Non-pigmented ciliary epithelial cell (primary cell): ENCODE results near the gene TMEM167A.

Experiments used
- DNase-seq: peaks from one replicate; pipeline ENCODE4 v3.0.0-alpha.2; 2010; ENCODE audit warnings: low read depth

Gene TMEM167A

GRCh38 chr5:83076742-83077661, at the start of gene TMEM167A, which contains the start of gene XRCC4:
Gene TMEM167A (minus strand): TSS chr5:83077394. CDS start chr5:83077323, 71 bp downstream.
Gene XRCC4 (plus strand): TSS chr5:83077547. CDS start chr5:83104920, 27,373 bp downstream.
- peak; percentile 94 for DNase-seq

- DNase-seq: no peak
Measured at GRCh38 chr5:83126501-83126900, 49.3 kb upstream of the TMEM167A start.

- DNase-seq: no peak
Measured at GRCh38 chr5:83125560-83125959, 48.4 kb upstream of the TMEM167A start.

DNA sequence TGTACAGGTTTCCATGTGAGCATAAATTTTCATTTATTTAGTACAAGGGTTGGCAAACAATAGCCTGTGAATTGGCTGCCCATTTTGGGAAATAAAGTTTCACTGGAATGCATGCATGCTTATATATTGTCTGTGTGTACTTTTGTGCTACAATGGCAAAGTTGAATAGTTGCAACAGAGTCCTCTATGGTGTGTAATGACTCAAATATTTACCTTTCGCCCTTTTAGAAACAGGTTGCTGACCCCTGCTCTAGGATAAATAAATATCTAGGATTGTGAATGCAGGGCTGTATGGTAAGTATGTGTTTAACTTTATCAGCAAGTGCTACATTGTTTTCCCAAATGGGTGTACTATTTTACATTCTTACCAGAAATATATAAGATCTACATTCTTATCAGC, 47.4 kb upstream of the TMEM167A start:
- DNase-seq: no peak

- no peak for DNase-seq
Measured at GRCh38 chr5:83118976-83119375, 41.8 kb upstream of the TMEM167A start.

DNA sequence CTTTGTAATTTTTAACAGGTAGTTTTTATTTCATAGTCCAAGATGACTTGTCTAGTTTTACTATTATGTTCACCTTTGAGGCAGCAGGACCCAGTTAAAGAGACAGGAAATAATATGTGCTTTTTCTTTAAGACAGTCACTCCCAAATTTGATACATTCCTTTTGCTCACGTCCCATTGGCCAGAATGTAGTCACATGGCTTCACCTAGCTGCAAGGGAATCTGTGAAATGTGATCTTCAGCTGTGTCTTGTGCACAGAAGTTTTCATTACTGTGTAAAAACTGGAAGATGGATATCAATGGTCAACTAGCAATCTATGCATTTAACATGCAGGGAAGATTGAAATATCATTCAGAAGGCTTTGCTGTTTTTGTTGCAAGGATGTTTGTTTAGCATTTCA, 41.3 kb upstream of the TMEM167A start:
- no peak for DNase-seq

DNA sequence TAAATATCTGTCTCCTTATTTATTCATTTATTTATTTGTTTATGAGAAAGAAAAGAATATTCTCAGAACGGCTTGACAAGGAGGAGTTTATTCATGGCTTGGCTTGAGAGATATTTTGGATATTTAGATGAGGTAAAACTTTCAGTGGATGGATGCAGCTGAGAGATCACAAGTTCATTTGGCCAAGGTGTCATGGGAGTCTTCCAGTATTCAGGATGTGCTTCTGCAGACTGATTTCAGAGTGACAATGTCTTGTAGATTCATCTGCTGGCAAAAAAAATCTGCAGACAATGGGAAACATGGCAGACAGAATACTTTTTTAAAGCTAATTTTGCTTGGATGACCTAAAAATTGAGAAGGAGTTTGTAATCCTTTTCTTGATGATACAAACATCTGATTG, 38.6 kb upstream of the TMEM167A start:
- DNase-seq: no peak

GRCh38 chr5:83109380-83109779, 32.2 kb upstream of the TMEM167A start:
- no peak for DNase-seq

DNA sequence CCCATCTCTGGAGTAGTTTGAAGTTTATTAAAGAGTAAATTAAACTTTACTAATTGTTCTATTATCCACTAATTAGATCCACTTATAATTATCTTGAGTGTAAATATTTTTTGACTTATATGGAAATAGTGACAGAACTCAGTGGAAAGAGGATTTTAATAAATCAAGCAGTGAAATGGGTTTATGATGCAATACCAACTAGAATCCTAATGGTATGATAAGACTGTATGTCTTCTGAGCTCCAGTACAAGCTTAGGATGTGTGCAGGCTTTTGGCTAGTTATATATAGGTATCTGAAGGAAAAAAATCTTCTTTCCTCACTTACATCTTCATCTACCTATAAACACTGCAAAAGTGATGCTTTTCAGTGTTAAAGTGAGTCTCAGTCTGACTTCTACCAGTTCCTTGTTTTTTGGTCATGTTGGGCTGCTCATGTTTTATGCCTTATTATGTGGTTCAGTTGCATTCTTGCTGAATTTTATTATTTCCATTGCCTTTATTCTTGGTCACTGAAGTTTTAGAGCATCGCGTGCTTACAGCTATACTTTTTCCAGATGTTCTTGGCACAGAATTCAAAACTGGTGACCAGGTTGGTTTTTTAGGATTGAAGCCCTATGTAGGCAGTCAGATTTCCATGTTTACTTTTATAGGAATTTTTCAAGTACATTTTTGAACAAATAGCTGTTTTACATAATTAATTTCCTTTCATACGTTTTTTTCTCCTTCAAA, 30.7 kb upstream of the TMEM167A start:
- no peak for DNase-seq

- no peak for DNase-seq
Measured at GRCh38 chr5:83104021-83104420, 26.8 kb upstream of the TMEM167A start.

- DNase-seq: no peak
Measured at GRCh38 chr5:83102364-83102980, 25.3 kb upstream of the TMEM167A start.

DNA sequence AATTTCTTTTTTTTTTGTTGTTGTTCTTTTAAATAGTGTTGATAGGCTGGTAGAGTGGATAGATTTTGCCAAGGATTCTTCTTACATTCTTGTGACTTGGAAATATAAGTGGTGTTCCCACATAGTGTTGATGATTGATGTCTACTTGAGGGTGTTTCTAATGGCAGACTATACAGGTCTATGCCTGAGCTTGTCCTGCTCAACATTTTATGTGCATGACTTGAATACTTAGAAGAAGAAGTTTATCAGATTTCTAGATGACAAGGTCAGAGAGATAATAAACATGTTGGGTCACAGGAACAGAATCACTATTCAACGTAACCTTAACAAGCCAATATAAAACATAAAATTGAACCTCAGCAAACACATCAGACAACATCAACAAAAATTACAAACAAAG, 24.3 kb upstream of the TMEM167A start:
- DNase-seq: no peak

DNA sequence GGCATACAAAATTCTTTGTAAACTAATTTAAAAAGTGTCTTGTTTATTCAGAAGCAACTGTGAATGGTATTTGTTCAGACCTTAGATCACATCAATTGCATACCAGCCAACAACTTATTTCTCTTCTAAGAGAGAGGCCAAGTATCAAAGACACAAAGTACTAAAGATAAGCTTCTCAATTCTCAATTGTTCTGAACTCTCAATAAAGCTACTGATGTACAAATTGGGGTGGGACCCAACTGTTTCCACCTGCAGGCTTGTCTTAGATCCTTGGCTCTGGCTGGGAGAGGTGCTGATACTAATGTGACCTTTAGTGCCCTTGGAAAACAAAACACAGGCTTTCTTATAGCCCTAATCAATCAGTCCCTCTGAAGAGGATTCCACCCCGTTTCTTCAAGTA, 22.3 kb upstream of the TMEM167A start:
- DNase-seq: no peak

- no peak for DNase-seq
Measured at GRCh38 chr5:83099001-83099400, 21.8 kb upstream of the TMEM167A start.

DNA sequence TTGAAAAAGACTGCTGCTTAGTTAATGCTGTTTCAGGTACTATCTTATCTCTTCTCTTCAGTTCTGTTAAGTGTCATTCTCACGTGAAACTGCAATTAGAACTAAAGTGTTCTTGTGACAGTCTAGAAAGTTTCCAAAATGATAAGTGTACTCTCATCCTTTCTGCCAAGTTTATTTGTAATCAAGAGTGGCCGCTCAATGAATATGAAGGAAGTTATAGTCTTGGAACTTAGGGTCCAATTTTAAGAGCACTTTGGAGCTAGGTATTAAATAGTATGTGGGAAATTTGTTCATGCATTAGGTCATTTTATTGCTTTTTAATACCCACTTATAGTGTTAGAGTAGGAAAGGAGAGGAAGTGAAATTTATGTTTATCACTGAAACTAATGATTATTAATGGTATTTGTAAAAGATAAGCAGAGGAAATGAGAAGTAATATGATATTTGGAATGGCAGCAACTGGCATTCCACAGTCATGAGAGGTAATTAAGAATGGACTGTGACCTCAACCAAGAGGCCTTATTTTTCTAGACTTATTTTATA, 20.6 kb upstream of the TMEM167A start:
- DNase-seq: no peak

GRCh38 chr5:83096660-83097339, 19.6 kb upstream of the TMEM167A start:
- DNase-seq: no peak

- DNase-seq: no peak
Measured at GRCh38 chr5:83095957-83096539, 18.9 kb upstream of the TMEM167A start.

DNA sequence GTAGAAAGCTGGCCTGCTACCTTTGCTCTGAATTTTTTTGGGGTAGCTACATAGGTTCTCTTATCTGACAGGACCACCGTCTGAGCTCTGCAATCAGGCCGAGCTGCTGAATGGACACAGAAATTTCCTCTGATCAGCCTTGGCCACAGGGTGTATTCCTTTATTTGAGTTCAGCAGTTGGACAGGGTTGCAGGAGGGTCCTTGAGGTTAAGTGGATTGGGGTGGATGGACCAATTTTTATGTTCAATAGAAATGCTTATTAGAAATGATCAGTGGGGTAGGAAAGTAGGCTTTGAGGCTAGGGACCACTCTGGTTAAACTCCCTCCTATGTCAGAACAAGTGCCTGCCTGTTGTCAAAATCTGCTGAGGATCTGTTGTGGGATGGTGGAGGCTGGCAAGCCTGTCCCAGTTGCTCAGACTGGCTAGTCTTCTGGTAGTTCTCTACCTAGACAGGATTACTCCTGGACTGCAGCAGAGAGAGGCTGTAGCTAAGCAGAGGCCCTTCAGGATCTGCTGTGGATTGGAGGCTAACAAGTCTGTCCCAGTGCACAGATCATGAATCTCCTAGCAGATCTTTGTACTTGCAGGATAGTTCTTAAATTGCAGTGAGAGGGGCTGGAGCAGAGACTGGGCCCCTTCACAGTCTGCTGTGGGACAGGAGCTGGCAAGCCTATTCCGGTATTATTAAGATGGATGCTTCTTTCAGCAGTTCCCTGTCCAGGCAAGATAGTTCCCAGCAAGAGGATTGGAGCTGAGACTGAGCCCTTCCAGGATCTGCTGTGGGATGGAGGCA, 18.2 kb upstream of the TMEM167A start:
- no peak for DNase-seq

DNA sequence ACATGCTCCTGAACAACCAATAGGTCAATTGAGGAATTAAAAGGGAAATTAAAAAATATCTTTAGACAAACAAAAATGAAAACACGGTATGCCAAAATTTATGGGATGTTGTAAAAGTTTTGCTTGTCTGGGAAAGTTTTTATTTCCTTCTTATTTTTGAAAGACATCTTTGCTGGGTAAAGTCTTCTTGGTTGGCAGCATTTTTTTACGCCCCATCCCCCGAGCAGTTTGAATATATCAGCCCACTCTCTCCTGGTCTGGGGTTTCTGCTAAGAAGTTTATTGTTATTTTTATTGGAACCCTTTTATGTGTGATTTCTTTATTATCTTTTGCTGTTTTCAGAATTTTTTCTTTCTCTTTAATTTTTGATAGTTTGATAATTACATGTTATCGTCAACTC, 16.5 kb upstream of the TMEM167A start:
- no peak for DNase-seq

DNA sequence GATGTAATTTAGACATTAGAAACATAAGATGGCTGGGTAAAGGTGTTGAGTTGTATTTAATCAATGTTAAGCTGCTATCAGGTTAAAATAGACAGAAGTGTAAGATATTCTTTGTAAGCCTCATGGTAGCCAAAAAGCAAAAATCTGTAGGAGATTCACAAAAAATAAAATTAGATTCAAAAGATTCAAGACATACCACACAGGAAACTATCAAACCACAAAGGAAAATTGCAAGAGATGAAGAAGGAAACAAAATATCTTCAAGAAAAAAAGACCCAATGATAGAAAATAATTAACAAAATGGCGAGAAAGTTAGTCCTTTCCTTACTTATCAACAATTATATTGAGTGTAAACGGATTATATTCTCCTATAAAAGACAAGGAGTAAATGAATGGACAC, 15.4 kb upstream of the TMEM167A start:
- DNase-seq: no peak

DNA sequence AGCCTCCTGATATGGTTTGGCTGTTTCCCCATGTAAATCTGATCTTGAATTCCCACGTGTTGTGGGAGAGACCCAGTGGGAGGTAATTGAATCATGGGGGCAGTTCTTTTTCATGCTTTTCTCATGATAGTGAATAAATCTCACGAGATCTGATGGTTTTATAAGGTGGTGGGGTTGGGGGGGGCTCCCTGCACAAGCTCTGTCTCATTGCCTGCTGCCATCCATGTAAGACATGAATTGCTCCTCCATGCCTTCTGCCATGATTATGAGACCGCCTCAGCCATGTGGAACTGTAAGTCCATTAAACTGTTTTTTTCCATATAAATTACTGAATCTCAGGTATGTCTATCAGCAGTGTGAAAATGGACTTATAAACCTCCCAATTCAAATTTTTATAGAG, 13.0 kb upstream of the TMEM167A start:
- no peak for DNase-seq
